SK-MEL-5 (cell line): ENCODE data around the gene HOXA3. TPM values are rescaled to one million over a fixed set of nuclear protein-coding genes. Genes with fewer than 3 reads are reported as not detected.

Experiments
- DNase-seq: peaks from one replicate; pipeline ENCODE4 v3.0.0-alpha.2; 2016; ENCODE audit warnings: low read depth, low spot score
- in situ Hi-C: cut with HindIII; loops from 2 replicates; pipeline ENCODE4 v1.10.0; 2016; ENCODE audit warnings: low sequenced_read_pairs, high pct_unique_total_duplicates, low pct_unique_long_range_greater_than_20kb
- total RNA-seq: library from RNA; depleted of rRNA; stranded (reverse); fragments of >200 nt; shearing (Covaris generic); gene quantifications from 2 replicates; pipeline ENCODE4 v1.2.3, GENCODE V29; 2014

HOXA3 gene
- total RNA-seq, 1 experiment from 2014 or later = 3.5 TPM

DNA sequence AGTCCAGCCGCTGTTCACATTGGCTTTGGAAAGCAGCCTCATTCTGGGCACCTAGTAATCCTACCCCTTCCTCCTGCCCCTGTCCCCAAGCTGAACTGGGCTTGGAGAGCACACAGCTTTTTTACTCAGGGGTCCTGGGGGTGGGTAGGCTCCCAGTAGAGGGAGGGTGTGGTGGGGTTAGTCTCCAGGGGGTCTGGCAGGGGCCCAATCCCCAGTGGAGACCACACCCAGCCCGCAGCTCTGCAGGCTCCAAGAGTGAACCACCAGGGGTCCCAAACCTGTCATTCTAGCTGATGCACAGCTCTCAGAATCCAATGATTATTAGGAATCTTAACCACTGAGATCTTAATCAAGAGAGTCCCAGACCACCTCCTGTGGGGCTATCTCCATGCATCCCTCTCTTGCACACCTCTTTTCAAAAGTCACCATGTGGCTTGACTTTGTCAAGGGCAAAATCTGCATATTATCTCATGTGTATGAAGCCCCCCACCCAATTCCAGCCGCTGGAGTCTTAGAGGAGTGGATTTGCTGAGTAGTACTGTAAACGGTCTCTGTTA, 30.0 kb upstream of the HOXA3 start:
- no peak for DNase-seq
- in situ Hi-C loops = no loop called here

DNA sequence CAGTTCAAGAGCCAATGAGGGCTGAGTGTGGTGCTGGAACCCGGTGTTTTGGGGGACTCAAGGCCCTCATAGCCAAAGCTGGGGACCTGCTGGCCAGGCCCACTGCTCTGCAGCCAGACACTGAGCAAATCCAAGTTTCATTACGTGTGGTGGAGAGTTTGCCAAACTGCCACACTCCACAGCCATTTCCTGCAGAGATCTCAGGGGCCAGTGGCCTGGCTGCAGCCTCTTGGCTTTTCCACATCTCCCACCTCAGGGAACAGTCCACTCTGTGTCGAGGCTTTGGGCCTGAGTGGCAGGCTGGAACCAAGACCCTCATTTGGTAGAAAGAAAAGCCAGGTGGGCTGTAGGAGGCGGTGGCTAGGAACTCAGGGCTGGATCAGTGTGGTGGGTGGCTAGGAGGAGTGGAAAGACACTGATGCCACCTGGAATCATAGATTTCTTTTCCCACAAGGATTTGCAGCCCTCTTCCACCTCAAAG, 29.5 kb upstream of the HOXA3 start:
- no peak for DNase-seq
- in situ Hi-C loops = no loop called here

DNA sequence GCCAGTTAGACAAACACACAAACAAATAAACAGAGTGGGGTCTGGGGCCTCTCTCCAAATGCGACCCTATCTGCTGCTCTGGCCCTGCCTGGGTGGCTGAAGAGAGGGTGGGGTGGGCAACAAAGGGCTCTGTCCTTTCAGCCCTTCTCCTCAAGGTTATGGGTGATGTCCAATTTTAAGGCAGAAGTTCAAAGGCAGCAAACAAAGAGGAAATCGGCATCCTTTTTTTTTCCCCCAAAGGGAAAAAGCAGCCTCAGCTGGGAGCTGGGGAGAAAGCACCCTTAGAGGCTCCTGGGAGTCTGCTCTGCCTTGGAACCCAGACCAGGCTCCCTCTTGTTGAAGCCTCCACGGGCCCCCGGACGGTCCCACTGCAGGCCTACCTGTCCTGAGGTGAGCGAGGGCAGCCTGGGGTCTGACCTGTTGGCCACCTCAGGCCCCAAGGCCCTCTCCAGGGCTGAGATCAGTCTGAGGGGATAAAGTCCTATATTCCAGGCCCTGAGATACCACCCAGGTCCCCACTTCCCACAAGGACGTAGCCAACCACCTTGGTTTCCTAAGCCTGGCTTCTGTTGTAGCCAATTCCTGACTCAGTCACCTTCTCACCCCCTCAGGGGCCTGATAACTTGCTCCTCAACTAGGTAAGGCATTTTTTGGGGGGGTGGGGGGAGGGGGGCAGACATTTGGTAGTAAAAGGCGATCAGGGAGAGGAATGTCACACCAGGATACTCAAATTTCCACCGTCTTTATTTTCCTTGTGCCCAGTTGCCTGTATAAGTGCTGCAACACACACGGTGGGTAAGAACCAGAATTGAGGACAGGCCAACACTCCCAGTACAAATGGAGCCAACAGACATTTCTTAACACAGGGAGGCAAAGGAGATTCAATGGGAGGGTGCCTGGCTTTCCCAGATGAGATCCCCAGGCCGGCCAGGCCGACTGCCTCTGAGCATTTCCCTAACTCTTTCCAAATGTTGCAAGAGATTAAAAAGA, 28.3 kb upstream of the HOXA3 start:
- no peak for DNase-seq
- in situ Hi-C loops = no loop called here

DNA sequence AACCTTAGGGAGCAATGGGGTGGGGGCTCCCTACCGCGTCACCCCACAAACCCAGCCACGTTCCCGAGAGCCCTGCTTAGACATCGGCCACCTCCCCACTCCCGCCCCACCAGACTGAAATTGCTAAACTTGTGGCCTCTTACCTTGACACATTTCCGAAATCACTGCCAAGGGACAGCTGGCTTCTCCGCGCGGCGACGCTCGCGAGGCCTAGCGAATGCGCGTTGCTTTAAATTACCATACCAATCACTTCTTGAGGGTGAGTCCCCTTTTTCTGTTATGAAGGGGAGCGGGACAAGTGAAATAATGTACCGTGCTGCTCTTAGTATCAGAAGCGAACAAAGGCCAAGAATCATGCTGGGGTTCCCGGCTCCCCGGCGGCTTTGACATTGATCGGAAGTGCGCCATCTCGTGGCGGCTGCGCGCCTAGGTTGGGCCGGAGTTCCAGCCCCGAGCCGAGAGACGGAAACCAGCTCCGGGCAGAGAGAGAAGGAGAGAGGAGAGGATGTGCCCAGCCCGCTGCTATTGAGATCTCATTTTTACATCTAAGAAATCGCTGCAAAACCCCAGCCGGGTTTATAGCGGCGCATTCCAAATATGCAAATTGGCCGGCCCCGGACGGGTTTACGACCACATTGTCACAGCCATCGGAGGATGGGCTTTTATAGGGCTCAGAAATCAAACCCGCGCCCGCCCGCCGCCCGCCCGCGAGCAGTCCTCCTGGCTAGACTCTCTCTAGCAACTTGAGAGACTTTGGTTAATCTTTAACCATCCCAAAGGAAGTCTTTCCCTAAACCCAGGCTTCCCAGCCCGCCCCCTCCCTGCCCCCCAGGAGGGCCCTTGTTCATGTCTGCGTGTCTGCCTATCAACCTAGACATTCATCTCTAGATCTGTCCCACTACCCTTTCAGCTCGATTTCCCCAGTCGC, 27.4 kb upstream of the HOXA3 start:
- in situ Hi-C loops = no loop called here
- no peak for DNase-seq

DNA sequence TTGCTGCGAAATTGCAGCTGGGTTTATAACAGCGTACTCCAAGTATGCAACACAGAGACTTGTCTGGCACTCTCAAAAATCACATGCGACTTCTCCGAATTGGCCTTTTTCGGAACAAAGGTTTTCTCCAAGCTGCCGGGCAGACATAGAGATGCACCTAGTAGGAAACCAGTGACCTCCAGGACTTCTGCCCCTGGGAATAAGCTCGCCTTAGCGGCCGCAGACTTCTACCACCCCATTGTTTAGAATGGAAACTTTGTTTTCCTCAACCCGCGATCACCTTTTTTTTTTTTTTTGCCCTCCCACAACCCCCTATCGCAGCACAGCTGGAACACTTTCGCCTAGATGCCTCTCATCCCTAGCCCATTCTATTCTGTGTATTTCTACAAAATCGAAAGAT, 26.6 kb upstream of the HOXA3 start:
- no peak for DNase-seq
- in situ Hi-C loops = no loop called here

DNA sequence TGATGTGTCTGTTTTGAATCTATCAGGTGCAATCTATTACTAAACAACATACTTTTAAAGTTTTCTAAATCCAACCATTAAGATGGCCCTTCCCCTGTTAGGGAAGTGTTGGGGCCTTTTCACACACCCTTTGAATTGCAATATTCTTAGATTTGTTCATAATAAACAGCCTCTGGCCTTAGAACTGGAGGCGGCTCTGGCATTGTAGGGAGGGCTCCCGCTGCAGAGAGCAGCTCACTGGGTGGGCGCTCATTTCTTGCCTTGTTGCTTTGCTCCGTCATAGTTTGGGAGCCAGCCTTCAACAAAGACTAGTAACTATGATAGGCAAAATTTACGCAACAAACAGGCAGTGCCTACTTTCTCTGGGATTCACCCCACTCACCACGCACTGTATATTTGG, 26.0 kb upstream of the HOXA3 start:
- DNase-seq = no peak
- in situ Hi-C loops = no loop called here

DNA sequence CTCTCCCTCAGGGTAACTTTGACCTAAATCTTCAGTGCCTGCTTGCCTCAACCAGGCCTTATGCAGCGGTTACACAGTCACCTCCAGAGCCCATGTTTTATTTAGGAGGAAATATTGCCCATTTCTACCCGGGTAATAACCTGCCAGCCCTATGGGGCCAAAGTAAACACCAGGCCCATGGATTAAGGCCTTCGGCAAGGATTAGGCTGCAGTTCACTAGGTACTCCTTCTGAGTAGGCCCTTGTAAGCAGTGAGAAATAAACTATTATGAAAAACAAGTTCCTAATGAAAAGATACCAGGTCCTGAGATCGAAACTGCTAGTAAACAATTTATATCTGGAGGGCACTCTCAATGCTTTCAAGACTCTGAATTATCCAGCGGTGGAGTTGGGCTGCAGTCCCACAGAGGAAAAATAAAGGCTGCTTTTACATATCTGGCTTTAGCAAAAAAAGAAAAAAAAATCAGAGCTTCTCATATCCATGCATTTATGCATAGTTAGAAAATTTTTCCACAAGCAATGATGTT, 25.5 kb upstream of the HOXA3 start:
- in situ Hi-C loops = no loop called here
- peak; percentile 50 for DNase-seq

DNA sequence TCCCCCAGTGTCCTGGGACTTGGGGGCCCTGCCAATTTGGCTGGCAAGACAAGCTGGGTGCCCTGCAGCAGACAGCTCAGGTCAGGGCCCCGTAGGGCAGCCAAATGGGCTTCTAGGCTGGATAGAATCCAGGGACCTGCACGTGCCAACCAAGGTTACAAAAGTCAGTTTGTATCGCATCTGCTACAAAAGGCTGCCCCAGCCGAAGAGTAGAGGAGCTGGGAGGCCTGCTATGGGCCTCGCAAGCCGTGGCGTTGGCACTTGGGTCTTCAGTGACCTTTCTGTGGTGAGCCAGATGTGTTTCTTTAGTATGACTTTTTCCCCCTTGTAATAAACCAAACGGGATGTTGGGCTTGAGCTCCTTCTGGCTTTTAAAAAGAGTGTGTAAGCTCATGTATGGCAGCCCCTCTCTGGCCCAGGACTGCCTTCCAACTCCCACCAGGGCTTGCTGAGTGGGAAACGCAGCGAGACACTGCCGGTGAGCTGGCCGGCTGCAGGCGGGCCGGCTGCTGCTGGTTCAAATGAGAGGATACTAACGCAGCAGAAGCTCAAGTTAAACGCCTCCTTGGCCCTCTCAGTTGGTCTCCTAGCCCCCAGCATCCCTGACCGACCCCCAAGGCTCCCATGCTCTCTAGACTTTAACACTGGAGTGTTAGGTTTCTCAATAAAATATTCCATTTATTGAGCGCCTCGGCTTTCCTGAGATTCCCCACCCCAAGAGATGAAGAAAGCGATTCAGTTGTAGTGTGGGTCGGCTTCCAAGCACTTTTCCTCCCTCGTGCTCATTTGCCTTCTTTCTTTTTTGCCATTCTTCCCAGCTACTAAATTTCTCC, 24.8 kb upstream of the HOXA3 start:
- in situ Hi-C loops = no loop called here

DNA sequence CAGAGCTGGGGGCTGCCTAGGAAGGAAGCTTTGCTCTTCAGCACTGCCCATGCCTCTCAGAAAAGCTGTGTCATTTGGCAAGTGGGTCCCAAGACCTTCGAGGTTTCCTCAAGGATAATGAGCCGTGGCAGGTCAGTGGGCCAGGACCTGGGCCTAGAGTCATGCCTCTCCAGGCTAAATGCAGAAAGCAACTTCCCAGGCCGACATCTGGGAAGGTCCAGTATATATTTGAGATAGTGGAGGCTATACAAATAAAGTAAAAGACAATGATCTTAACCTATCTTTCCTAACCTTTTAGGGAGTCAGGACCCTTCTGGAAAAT, 24.1 kb upstream of the HOXA3 start:
- DNase-seq = no peak
- in situ Hi-C loops = no loop called here

More for the DNA sequence above, 24.8 kb upstream of the HOXA3 start:
- no peak for DNase-seq

DNA sequence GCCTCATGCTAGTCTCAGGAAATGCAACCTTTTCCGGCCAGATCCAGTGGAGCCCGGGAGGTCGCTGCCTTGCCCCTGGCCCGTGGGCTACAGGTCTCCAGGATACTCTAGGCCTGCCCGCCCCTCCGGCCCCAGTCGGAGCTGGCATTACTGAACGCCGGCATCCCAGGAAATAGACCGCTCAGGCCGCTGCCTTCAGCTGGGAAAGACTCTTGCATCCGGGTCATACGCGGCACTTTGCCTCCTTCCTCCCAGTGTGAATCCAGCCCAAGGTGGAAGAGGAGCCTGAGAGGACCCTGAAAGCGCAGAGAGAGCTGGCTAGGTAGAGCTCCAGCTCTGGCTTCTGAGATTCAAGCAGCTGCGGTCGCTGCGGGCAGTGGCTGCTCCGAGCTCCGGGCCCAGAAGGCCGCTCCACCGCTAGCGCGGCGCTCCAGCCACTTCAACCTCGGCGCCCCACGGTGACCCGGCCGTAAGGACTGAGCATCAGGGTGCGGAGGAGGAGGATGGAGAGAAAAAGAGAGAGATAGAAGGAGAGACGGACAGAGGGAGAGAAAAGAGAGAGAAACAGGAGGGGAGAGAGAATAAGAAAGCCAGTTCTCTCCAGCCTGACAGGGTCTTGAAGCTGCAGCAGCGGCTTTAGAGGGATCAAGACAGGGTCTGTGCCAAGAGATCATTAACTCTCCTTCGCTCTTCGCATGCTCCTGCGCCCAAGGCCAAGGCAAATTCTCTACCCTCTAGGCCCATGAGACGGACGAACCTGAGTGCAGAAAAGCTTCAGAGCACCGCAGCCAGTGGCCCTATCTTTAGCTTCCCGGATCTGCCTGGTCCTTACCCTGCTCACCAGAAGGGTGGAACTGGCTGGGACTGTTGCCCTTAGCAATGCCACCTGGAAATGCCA, 23.5 kb upstream of the HOXA3 start:
- in situ Hi-C loops = no loop called here
- DNase-seq = no peak

DNA sequence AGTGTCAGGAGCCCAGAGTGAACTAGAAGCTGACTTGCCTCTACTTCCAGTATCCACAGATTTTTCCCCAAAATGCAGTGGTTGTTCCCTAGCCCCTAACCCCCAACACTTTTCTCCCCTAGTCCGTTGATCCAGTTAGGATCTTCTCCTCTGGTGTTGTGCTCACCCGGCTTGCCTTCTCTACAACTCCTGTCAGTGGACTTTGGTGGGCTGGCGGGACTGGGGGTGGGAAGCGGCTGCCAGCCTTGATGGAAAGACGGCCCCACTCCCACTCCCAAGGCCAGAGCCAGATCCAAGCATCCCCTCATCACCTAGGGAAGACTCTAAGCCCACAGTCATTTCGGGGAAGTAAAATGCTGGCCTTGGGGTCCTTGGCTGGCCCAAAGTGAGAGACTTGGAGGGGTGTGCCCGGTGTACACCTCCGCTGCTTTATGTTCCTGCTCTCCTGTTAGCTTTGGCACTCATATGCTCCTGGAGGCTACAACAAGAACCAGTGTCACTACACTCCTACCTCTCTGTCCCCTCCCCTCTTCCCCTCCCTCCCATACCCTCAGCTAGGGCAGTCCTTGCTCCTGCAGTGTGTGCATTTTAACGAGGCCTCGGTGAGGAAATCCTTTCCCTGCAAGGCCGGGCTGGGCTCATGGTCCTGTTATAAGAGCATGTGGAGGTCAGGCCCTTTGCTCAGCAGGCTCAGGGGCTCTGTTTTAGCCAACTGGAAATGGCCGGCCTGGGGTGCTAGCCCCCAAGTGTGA, 22.7 kb upstream of the HOXA3 start:
- no peak for DNase-seq
- in situ Hi-C loops = no loop called here

DNA sequence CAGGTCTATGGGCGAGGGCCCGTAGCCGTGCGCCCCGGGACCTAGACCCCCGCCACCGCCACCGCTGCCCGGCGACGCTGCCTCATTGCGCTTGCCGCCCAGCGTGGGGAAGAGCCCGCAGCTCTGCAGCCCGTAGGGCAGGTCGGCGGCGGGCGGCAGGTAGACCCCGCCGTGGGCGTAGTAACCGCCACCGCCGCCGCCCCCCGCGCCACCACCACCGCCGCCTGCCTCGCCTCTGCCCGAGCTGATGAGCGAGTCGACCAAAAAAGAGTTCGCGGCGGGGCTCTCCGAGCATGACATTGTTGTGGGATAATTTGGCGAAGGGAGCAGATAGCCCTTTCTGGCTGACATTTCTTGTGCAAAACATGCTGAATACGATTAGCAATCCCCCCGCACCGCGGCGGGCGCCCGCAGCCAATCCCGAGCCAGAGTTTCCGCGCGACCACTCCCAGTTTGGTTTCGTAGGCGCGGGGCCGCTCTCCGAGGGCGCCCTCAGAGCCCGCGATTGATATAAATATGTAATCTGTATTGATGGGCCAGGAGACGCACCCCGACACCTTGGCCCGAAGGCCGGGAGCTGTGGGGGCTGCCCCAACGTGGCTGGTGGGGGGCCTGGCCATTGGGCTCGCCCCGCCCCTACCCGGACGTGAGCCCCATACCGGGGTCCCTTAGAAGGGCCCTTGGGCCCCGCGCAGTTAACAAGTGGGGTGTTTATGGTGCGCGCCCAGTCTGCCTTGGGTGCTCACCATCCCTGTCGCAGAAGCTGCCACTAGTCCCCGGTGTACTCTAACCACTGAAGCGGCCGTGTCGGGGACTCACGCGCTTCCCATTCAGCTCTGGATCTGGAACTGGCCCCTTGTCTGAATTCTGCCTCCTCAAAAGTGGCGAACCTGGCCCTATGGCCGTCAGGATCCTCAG, 21.8 kb upstream of the HOXA3 start, which contains the start of gene HOXA10:
Gene HOXA10, minus strand, starts transcription at position 365 of the 918 bp plus-strand sequence. Its CDS starts 14 bp downstream, at position 351.
- no peak for DNase-seq
- in situ Hi-C loops = no loop called here

DNA sequence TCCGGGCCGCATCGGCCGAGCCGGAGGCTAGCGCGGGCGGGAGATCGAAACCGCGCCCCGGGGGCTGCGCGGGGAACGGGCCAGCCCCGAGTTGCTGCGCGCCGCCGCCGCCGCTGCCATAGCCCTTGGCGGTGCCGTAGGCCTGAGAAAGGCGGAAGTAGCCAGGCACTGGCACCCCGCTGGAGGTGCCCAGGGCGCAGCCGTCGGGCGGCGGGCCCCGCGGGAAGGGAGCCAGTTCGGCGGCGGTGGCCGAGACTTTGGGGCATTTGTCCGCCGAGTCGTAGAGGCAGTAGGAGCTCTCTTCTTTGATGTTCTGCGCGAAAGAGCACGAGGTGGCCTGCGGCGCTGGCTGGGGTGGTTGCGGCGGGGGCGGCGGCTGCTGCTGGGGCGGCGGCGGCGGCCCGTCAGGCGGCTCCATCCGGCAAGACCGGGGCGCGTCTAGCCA, 21.1 kb upstream of the HOXA3 start:
- in situ Hi-C loops = no loop called here
- no peak for DNase-seq

DNA sequence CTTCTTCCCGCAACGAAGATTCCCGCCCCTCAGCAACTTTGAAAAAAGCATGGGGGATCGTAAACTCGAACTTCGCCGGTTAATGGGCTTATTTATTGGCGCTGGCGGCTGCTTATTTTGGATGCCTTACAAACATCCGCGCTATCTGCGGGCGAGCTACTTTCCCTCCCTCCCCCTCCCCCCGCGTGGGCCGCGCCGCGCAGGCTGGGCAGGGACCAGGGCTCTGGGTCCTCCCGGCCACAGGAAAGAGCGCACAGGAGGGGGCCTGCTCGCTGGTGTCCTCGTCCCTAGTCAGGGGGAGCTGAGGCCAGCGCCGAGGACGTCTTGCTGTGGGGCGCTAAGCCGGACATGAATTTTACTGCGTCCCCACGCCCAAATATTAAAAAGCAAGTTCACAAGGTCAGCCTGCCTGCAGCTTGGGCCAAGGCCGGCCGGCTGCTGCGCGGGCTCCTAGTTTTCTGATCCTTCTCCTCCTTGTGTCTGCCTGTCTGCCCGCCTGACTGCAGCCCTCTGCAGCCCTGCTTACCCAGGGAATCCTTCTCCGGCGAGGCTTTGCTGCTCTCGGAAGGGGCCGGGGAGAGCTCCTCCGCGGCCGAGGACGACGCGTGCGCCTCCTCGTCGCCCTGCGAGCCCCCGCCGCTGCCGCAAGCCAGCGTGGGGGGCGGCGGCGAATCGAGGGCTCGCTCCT, 20.6 kb upstream of the HOXA3 start:
- no peak for DNase-seq
- in situ Hi-C loops = no loop called here
